Retina (tissue), 1 donor: ENCODE results near the gene HOMEZ.

Experiments
- DNase-seq: peaks from one replicate; pipeline ENCODE4 v3.0.0-alpha.2; 2016

Gene HOMEZ

DNA sequence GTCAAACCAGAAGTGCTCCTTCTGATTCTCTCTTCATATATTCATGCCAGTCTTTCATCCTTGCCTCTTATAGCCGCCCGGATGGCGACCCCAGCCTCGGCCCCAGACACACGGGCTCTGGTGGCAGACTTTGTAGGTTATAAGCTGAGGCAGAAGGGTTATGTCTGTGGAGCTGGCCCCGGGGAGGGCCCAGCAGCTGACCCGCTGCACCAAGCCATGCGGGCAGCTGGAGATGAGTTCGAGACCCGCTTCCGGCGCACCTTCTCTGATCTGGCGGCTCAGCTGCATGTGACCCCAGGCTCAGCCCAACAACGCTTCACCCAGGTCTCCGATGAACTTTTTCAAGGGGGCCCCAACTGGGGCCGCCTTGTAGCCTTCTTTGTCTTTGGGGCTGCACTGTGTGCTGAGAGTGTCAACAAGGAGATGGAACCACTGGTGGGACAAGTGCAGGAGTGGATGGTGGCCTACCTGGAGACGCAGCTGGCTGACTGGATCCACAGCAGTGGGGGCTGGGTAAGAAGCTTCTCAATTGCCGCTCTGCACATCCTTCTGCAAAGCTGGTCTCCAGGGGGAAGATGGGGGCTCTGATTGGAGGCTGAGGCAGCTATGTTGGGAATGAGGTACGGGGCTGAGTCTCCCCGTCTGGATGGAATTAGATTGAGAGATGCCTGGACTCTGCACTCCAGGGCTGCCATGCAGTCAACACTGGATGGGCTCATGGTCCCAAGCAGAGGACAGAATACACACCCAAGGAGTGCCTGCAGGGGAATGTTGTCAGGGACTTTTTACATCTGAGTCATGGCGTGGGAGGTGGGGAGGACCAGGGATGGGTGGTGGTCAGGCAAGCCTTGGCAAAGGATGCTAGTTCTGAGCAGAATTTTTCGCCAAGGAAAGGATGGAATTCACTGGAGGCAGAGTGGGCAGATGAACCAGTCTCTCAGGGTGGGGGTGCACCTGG is 22.0 kb upstream of the HOMEZ start:
- no peak for DNase-seq

DNA sequence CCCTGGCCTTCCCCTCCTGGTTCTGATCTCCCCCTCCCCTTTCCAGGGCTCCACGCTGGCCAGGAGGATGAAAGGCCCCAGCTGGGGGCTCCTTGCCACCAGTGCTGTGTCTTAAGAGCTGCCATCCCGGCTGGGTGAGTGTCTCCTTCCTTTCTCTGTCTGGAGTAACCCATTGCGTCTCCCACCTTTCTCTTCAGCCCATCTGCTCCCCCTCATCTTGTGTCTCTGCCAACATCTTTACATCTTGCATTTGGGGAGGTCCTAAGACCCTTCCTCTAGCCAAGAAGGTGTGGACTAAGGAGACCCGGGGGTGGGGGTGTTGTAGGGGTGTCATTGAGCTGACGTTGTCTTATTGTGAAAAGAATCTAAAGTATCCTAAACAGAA is 21.2 kb upstream of the HOMEZ start:
- DNase-seq, result no peak

DNA sequence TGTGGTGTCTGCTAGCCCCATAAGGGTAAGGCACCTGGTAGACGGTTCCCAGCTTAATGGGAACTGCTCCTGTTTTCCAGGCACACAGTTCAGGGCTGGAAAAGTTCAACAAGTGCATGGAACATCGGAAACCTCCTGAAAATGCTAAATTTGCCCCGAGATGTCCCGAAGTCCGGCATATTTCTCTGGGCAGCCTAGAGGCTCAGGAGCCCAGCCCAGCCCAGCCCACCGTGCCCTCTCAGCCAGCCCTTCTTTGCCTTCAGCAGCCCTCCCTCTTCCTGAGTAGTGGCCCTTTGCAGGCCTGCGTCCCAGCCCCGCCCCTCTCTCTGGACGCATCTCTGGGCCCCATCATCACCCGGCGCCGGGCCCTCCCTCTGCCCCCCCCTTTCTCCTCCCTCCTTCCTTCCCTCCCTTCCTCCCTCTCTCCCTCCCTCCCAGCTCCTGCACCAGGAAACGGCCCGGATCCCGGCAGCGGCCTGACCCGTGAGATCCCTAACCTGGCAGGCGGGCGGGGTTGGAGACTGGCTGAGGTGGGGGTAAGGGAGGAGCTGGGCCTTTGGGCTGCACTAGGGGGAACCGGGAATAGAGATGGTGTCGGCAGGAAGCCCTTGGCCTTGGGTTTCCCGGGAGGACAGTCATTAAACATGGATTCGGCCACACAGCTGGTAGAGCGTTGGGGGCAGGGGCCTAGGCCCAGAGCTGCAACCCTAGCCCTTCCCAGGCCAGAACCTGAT is 20.6 kb upstream of the HOMEZ start, which contains the start of gene BCL2L2:
Gene BCL2L2 (plus strand): TSS at position 422 of the 734 bp plus-strand sequence. CDS start 935 bp downstream, outside the sequence.
- DNase-seq, result peak; percentile 93

DNA sequence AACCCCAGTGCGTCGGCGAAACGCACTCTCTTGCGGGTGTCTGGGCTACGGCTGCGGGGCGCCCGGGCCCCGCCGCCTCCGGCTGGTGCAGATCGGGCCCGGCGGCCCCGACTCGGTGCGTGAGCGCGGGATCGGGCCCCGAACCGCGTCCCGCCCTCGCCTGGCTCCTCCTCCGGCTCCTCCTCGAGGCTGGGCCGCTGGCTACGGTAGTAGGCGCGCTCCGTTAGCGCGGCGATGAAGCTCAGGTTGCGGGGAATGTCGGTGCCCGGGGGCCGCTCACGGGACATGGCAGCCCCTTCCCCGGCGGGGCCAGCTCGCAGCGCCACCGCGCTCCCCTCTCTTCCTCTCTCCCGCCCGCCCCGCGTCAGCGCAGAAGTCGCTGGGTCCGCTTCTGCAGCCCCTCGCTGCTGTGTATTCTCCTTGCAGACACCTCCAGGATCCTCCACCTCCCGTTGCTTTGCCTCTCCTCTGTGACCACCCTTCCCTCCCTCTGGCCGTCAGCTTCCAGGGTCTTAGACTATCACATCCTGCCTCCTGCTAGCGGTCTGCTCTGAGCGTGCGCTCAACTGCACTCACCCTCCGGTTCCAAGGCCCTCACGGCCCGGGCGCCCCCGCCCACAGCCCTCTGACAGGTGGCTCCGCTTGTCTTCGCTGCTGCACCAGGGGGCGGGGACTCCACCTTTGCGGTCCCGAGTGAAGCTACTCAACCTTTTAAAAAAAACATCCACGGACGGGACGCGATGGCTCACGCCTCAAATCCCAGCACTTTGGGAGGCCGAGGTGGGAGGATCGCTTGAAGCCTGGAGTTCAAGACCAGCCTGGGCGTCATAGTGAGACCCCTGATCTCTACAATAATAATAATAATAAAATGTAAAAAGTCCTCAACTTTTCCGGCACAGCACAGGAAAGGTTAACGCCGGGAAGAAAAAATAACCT is 16.6 kb upstream of the HOMEZ start, which contains the start of gene PPP1R3E:
Gene PPP1R3E (minus strand): TSS at position 570 of the 936 bp plus-strand sequence. CDS start 283 bp downstream, at position 287.
- peak; percentile 86 for DNase-seq

DNA sequence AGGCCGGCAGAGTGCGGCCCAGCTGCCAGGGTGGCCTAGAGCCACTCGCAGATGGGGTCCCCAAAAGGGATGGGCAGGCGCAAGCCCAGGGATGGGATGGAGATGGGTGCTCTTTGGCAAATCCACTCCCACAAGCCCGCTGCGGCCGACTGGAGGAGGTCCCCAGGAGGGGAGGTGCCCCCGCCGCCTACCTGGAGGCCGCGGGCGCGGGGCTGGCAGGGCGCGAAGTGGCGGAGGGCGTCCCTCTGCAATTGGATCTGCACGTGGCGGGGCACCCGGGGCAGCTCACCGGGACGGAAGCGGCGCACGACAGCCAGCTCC is 16.0 kb upstream of the HOMEZ start:
- DNase-seq, result no peak

DNA sequence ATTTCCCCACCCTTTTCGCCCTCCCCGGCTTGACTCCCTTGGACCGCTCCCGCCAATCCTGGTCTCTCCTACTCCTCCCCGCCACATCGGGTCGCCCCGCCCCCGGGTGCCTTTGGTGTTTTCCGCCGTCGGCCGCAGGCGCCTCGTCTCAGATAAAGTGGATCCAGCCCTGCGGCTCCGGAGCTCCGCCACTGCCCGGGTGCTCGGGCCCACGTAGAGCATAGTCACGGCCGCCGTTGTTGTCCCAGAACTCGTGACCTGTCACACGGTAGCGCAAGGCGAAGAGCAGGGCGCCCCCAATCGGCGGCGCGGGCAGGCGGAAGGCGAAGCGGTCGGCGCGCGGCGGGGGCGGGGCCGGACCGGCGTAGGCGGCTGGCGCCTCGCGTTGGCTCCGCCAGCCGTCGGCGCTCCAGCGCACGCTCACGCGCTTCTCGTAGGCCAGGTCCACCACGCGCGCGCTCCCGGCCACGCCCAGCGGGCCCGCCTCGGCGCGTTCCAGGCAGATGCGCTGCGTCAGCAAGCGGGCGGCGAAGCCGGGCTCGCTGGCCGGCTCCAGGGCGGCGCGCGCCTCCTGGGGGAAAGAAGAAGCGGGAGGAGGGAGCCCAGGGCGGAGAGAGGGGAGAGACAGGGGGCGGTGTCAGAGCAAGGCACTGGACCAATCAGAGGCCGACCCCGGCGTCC is 15.5 kb upstream of the HOMEZ start:
- DNase-seq, result peak; percentile 98

DNA sequence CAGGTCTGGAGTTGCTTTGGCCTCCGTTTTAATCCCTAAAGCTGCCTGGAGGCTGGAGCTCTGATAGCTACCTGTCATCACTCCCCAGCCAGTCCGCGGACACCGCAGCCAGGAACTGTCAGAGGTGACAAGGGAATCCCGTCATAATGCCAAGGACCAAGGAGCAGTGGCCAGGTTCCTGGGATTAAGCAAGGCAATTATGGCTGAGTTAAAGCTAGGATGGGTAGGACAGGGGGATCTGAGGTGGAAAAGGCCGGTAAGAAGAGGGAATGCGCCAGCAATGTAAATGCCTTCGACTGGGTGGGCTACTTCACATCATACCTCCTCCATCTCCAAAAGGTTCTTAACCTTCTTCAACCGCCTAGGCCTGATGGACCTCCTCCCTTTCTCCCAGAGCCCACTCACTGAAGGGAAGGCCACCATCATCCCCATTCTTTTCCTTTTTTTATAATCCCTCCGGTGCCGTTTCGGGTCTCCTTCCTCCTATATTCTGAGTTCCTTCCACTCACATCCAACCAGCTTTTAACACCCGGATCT is 14.8 kb upstream of the HOMEZ start:
- peak; percentile 73 for DNase-seq

DNA sequence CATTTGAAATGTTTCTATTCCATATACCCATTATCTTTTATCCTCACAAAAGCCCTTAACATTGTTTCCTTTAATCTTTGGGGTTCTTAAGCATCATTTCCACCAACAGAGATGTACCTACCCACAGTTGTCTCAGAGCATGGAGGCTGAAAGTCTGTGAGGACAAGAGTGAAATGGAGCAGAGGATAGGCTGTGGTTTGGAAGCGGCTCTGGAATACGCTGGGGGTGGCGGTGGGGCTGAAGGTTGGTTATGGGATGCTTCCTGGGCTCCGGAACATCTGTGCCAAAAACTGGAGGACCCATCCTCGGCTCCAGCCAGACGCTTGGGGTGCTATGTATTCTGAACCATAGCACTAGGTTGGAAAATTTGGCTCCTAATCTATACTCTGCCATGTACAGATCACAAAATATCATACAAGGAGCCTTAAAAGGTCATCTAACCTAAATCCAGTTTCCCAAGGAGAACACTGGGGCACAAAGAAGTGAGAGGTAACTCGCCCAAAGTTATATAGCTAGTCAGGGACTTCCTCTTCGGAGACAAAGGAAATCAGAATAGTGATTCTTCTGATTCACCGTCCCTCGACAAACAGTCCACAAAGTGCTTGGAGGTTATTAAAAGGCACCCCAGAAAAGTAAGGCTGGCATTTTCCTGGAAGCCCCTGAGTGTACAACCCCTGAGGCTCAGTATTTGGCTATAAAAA is 14.2 kb upstream of the HOMEZ start:
- peak; percentile 11 for DNase-seq

DNA sequence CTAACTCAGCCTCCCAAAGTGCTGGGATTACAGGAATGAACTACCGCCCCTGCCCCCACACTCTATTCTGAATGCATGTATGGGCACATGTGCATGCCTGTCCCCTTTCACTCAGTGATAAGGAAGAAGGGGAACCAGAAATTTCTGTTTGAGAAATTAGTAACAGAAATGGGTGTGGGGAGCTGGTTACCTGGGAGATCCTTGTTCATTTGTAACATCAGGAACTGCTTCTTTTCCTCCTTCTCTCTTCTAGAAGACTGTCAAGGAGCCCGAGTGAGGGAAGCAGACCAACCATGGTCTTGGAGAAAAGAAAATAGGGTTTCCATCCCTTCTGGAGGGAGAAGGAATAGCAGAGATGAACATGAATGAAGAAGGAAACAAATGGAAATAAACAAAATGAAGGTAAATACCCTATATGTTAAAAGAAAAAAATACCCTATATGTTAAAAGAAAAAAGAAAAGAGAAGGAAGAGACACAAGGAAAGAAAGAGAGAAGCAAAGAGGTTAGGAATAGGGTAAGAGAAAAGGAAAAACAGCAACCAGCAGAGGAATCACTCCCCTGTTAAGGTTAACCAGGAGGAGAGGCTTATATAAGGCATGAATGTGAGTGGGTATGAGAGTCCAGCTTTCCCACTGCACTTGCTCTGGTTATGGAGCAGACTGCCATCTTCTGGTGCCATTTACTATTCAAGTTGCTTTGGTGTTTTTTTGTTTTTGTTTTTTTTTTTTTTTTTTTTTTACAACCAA is 13.5 kb upstream of the HOMEZ start:
- DNase-seq, result peak; percentile 21

DNA sequence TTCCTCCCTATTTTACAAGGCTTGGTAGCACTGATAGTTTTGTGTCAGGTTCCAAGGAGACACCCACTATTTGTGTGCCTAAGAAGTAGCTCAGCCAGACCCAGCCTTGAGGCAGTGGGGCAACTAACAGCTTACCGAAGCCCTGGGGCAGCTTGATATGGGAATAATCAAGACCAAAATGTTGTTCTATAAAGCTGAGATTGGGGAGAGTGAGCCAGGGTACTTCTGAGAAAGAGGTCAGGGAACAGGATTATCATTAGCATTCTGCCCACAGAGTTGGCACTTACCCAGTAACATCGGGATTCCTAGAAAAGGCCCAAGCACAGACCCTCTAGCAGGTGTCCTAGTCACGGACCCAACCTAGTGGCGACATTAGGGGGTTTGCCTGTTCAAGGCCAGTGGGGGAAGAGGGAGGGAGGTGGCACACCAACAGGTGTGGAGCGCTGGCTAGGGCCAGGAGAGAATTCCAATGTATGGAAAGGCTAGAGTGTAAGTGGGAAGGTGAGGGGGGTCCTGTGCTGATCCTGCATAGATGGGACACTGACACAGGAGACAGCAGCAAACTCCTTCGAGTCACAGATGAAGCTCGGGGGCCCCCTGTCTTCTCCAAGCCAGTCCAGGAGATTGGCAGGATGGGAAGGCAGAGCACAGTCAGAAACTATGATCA is 11.8 kb upstream of the HOMEZ start:
- DNase-seq, result no peak

DNA sequence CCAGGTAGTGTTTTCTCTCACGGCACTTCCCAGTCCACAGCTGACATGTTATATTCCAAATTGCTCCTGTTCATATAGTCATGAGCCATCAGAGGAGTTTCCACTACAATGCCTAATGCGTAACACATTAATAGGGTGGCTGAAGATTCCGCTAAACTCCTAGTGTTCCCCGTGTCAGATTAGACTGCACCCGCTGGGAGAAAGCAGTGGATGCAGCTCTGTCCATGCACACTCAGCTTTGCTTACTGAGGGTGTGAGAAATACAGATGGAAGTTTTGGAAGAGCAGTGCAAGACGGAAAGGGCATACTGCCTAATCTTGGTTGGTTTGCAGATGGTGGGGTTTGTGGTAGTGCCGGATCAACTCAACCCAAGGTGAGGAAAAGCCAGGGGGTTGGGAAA is 11.2 kb upstream of the HOMEZ start:
- no peak for DNase-seq

DNA sequence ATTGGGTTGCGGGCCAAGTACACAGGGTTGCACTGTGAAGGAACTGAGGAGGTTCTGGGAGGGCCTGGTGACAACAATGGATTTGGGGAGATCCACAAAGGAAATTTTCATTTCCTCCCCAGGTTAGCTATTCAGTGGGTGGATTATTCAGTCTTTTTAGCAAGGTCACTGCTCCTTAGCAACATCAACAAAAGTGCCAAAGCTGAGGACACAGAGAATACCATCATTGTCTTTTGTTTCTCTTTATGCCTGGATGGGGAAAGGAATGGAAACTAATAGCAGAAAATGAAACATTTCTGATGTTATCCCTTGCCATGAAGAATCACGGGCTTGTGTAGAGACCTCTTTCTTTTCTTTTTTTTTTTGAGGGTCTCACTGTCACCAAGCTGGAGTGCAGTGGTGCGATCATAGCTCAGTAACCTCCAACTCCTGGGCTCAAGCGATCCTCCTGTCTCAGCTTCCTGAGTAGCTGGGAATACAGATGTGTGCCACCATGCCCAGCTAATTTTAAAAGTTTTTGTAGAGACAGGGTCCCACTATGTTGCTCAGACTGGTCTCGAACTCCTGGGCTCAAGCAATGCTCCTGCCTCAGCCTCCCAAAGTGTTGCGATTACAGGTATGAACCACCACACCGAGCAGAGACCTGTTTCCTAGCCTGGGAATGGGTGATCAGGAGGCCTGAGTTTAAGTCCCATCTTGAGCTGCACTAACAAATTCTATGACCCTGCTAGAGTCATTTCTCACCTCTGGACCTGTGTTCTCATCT is 10.3 kb upstream of the HOMEZ start:
- no peak for DNase-seq

DNA sequence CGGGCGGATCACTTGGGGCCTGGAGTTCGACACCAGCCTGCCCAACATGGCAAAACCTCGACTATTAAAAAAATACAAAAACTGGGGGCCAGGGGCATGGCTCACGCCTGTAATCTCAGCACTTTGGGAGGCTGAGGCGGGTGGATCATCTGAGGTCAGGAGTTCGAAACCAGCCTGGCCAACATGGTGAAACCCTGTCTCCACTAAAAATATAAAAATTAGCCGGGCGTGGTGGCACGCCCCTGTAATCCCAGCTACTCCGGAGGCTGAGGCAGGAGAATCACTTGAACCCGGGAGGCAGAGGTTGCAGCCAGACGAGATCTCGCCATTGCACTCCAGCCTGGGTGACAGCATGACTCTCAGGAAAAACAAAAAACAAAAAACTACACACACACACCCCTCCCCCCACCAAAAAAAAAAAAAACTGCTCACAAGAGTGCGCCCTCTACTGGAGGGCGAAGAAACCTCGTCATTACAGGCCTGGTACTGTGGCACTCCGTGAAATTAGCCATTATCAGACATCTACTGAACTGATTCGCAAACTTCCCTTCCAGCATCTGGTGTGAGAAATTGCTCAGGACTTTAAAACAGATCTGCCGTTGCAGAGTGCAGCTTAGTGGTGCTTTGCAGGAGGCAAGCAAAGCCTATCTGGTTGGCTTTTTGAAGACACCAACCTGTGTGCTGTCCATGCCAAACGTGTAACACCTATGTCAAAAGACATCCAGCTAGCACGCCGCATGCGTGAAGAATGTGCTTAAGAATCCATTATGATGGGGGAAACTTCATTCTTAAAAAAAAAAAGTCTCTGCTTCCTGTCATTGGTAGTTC is 9.0 kb upstream of the HOMEZ start:
- peak; percentile 69 for DNase-seq

DNA sequence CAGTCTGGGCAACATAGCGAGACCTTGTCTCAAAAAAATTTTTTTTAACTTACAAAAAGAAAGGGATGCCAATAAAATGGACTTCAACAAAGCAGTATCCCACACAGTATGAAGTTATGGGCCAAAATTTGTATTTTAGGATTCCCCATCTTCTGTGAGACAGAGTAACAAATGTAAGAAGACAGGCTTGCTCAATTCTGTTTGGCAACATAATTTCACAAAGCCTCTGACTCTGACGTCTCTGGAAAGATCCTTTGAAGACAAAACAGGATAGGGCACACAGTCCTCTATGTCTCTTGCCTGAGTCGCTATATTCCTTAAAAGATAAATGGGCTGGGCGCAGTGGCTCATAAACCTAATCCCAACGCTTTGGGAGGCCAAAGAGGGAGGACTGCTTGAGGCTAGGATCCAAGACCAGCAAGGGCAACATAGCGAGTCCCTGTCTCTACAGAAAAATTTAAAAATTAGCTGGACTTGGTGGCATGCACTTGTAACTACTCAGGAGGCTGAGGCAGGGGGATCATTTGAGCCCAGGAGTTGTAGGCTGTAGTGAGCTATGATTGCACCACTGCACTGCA is 1.1 kb upstream of the HOMEZ start:
- no peak for DNase-seq

DNA sequence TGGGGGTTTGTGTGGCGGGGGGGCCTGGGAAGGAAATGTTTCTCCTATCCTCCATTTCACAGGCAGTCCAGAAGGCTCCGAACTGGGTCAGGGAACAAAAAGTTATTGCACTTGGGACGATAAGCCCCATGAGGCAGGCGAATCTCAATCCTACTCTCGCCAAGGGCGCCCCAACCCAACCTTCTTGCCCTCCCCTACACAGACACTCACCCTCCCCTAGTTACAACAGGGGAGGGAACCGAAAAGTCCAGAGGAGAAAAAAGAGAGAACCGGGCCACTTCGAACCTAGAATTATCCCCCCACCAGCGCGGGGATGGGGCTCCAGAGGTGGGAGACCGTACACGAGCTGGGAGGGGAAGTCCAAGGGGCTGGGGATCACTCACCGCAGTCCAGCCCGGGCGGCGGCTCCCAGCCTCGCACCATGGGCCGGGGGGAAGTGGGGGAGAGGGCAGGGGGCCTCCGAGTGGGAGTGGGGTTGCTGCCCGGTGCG is 357 bp downstream of the HOMEZ start:
- DNase-seq, result no peak

DNA sequence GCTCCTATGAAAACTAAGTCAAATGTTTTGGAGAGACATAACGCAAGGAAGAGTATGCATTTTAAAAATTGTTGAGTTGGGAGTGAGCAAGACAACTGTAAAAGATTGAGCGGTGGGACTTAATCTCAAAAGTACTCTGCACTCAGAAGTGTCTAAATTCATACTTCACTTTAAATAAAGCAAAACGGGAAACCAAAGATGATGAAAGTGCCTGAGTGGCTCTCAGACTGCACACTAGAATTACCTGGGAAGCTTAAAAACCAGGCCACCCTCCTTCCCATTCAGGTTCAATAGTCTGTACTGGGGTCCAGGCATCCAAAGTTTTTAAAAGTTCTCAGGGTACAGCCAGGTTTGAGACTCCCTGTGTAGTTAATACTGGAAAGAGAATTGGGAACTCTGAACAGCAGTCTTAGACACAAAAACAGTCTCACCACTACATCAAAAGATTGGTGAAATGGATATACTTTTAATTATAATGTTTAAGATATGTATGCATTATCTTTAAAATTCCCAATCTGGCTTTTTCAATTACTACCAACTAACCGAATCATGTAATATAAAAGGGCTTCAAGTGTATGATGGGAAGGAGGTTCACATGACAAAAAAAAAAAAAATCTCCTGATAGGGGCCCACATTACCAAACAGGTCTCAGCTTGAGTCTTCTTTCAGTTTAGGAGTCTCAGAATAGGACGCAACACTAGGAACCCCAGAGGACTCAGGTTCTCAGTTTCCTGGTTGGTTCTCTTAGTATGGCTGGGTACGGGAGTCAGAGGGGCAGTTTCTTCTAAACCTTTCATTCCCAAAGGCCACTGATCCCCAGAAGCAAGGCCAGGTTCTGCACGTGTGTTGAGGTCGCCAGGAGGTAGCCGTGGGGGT is 1.0 kb downstream of the HOMEZ start:
- no peak for DNase-seq

DNA sequence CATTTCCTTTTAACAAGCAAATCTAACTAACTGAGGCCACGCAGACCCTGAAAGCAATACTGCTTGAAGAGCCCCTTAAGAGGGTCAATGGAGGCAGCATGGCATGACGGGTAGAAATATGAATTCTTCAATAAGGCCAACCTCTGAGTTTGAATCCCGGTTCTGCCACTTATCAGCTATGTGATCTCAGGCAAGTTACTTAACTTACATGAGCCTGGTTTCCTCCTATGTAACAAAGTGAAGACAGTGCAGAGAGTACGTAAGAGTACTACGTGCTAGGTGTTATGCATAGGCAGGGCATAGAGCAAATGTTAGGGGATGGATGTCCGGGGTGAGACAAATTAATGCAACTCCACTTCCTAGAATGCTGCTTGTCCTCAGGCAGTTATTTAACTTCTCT is 4.7 kb downstream of the HOMEZ start:
- DNase-seq, result no peak
